Smooth muscle cell (in vitro differentiated cells): ENCODE data around the gene GTPBP4. TPM values are rescaled to one million over a fixed set of nuclear protein-coding genes. Genes with fewer than 3 reads are reported as not detected.

Experiments used
- DNase-seq: peaks from one replicate; lab custom pipeline; 2025; ENCODE audit not compliant: unreplicated experiment; lab: John Stamatoyannopoulos, UW
- H2AFZ ChIP-seq: fragments of 200-600 bp; sonication (generic); 2 replicates; pipeline ENCODE4 v1.6.0; 2016; ENCODE audit warnings: antibody characterized with exemption, low read depth, mild to moderate bottlenecking
- H3F3A ChIP-seq: fragments of 200-600 bp; sonication (generic); 2 replicates; pipeline ENCODE4 v1.6.0; 2017; ENCODE audit warnings: antibody characterized with exemption, low read depth
- H3K27ac ChIP-seq: fragments of 200-600 bp; sonication (generic); 2 replicates; pipeline ENCODE4 v1.5.1; 2016; ENCODE audit warnings: low read depth, mild to moderate bottlenecking
- H3K27me3 ChIP-seq: fragments of 200-600 bp; sonication (generic); 2 replicates; pipeline ENCODE4 v1.6.1; 2016; ENCODE audit warnings: low read depth, mild to moderate bottlenecking
- H3K36me3 ChIP-seq: fragments of 200-600 bp; sonication (generic); 2 replicates; pipeline ENCODE4 v1.5.1; 2016; ENCODE audit warnings: low read depth
- H3K4me1 ChIP-seq: fragments of 200-600 bp; sonication (generic); 2 replicates; pipeline ENCODE4 v1.5.1; 2016; ENCODE audit warnings: low read depth
- H3K4me2 ChIP-seq: fragments of 200-600 bp; sonication (generic); 2 replicates; pipeline ENCODE4 v1.6.0; 2016; ENCODE audit warnings: mild to moderate bottlenecking
- H3K4me3 ChIP-seq: fragments of 200-600 bp; sonication (generic); 2 replicates; pipeline ENCODE4 v1.5.1; 2016; ENCODE audit warnings: mild to moderate bottlenecking
- H3K79me2 ChIP-seq: fragments of 200-600 bp; sonication (generic); 2 replicates; pipeline ENCODE4 v1.6.0; 2016; ENCODE audit warnings: low read depth, mild to moderate bottlenecking
- H3K9ac ChIP-seq: fragments of 200-600 bp; sonication (generic); 2 replicates; pipeline ENCODE4 v1.6.0; 2016; ENCODE audit warnings: low read depth
- H3K9me3 ChIP-seq: fragments of 200-600 bp; sonication (generic); replicated peaks from 2 replicates; pipeline ENCODE4 v1.5.1; 2016; ENCODE audit warnings: low read depth
- H4K20me1 ChIP-seq: fragments of 200-600 bp; sonication (generic); 2 replicates; pipeline ENCODE4 v1.6.0; 2016; ENCODE audit warnings: low read depth
- CTCF ChIP-seq: fragments of 200-600 bp; sonication (generic); IDR thresholded peaks from 2 replicates; pipeline ENCODE4 v1.5.1; 2017; ENCODE audit warnings: borderline replicate concordance, mild to moderate bottlenecking, antibody characterized with exemption; ENCODE audit not compliant: insufficient read depth, poor library complexity, severe bottlenecking
- WGBS: methylation state at CpG from one replicate; pipeline ENCODE4 v1.1.7; 2016; ENCODE audit warnings: low lambda C conversion rate; 5-methylcytosine and 5-hydroxymethylcytosine counted together
- polyA plus RNA-seq: library from polyadenylated mRNA; unstranded; fragments of >200 nt; fragmentation: Nextera tagmentation; extraction: Ambion mirVana; gene quantifications from 2 replicates; pipeline ENCODE4 v1.2.1, GENCODE V29; 2016
- total RNA-seq: library from RNA; depleted of rRNA; stranded (reverse); fragments of >200 nt; gene quantifications from 2 replicates; pipeline ENCODE4 v1.2.3, GENCODE V29; 2014

GTPBP4 gene
- total and polyA plus RNA-seq, 2 experiments from 2014 or later = 42.5 to 52.1 TPM

- H3K4me1 ChIP-seq = no peaks in the 10 kb centered on the region
- no peak for TF ChIP-seq CTCF
- no peaks in the 10 kb centered on the region for H3K9me3 ChIP-seq
- H3K79me2 ChIP-seq = no peaks in the 10 kb centered on the region
- H3F3A ChIP-seq = no peaks in the 10 kb centered on the region
- no peak overlapping the region for H3K9ac ChIP-seq
- no peak overlapping the region for H3K4me2 ChIP-seq
- H2AFZ ChIP-seq = no peak overlapping the region
- no peaks in the 10 kb centered on the region for H3K36me3 ChIP-seq
- no peak for DNase-seq
- H3K4me3 ChIP-seq = no peak overlapping the region
- H3K27ac ChIP-seq = no peak overlapping the region
- WGBS = 72% methylated on average over 13 of the region's 13 CpGs
- H4K20me1 ChIP-seq = no peaks in the 10 kb centered on the region
- peaks cover 3% of the 10 kb centered on the region for H3K27me3 ChIP-seq
These were observed 33.0 kb upstream of the GTPBP4 start for GRCh38 chr10:955127-955819.

- Histone ChIP-seq H3K4me1 (no peaks in the 10 kb centered on the region), H3K27me3 (no peaks in the 10 kb centered on the region), H4K20me1 (no peaks in the 10 kb centered on the region), H3K79me2 (no peaks in the 10 kb centered on the region), H3K9ac (no peak overlapping the region), H2AFZ (no peak overlapping the region), H3F3A (no peaks in the 10 kb centered on the region), H3K4me3 (no peak overlapping the region), H3K36me3 (no peaks in the 10 kb centered on the region), H3K4me2 (no peak overlapping the region), H3K27ac (no peak overlapping the region), H3K9me3 (no peaks in the 10 kb centered on the region)
- DNase-seq = no peak
- TF ChIP-seq CTCF = no peak
- 83% methylated on average over 9 of the region's 9 CpGs for WGBS
These were observed 32.4 kb upstream of the GTPBP4 start for GRCh38 chr10:955820-956217.

DNA sequence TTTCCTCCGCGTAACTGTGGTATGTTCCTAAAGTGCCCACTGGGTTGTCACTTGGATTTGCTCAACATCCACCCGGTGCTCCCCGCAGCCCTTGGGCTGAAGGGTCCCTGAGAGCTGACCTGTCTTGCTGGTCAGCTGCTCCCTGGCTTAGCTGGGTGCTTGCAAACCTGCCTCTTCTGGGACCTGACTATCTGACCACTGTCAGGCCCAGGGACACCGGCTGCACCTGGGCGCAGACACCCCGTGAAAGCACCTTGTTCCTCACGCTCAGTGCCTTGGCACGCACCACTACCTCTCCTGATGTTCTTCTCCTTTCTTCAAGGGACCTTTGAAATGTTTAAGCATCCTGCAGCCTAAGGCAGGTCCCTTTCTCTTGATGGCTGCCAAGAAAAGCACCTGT lies 30.1 kb upstream of the GTPBP4 start:
- H3K36me3 ChIP-seq = no peaks in the 10 kb centered on the region
- no peaks in the 10 kb centered on the region for H3K9me3 ChIP-seq
- H2AFZ ChIP-seq = no peak overlapping the region
- H3K4me3 ChIP-seq = no peak overlapping the region
- no peaks in the 10 kb centered on the region for H4K20me1 ChIP-seq
- no peak overlapping the region for H3K9ac ChIP-seq
- TF ChIP-seq CTCF = no peak
- H3K27ac ChIP-seq = no peak overlapping the region
- 95% methylated on average over 9 of the region's 9 CpGs for WGBS
- no peaks in the 10 kb centered on the region for H3K4me1 ChIP-seq
- H3K79me2 ChIP-seq = no peaks in the 10 kb centered on the region
- DNase-seq = no peak
- H3K27me3 ChIP-seq = no peaks in the 10 kb centered on the region
- no peaks in the 10 kb centered on the region for H3F3A ChIP-seq
- H3K4me2 ChIP-seq = no peak overlapping the region

DNA sequence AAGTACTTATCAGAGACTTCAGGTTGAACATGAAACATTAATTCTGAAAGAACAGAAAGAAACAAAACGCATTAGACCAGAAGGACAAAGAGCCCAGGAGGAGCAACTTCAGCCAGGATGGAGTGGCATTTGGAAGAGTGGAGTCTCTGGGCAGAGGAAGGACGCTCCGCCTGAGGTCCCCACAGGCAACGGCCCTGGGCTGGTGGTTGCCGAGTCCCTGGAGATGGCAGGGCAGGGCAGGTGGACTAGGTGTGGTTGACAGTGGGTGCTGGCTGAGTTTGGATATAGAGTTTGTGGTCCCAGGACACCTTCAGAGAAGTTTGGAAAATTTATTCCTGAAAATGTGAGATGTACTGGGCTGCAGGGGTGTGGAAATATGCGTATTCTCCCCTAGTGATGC lies 29.4 kb upstream of the GTPBP4 start:
- Histone ChIP-seq H3K79me2 (no peaks in the 10 kb centered on the region), H3K9ac (no peak overlapping the region), H3K4me2 (no peak overlapping the region), H3K4me3 (no peak overlapping the region), H3K27ac (no peak overlapping the region), H3K36me3 (no peaks in the 10 kb centered on the region), H3F3A (no peaks in the 10 kb centered on the region), H4K20me1 (no peaks in the 10 kb centered on the region), H3K9me3 (no peaks in the 10 kb centered on the region), H3K4me1 (no peaks in the 10 kb centered on the region), H2AFZ (no peak overlapping the region), H3K27me3 (no peaks in the 10 kb centered on the region)
- WGBS = over 99% methylated on average over 6 of the region's 6 CpGs
- no peak for DNase-seq
- TF ChIP-seq CTCF = no peak
